ENCODE measurements around the gene KLHDC3. TPM values are rescaled to one million over a fixed set of nuclear protein-coding genes. Genes with fewer than 3 reads are reported as not detected.
A peak's percentile ranks its signal among the peaks of the same experiment; 100 is the strongest.

KLHDC3 gene
- total and polyA plus RNA-seq, 2 of the 13 experiments (the other 11 are each of a cell fraction or from before 2014, with no cell fraction given) = 78.3 to 91.5 TPM

DNA sequence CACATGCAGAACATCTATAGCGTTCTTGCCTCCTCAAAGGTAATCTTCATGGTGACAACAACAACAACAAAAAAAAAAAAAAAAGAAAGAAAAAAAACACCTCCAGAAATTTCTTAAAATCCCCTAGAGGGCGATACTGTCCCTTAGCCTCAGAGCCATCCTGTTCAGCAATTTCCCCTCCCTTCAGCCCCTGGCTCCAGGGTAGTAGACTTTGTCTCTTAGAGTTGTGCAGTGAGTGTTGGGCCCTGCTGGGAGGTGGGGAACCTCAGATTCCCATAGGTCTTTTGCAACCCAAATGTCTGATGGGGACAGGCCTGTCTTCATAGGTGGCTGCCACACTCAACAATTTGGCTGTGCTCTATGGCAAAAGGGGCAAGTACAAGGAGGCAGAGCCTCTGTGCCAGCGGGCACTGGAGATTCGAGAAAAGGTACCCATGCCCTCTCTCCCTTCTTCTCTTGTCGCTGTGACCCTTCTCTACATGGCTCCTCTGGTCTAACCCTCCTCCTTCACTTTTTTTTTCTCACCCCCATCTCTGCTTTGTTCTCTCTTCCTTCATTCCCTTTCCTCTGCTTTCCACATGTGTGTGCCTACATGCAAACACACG, 56.1 kb downstream of the KLHDC3 start (continued):
- TF ChIP-seq, protein P1, sequence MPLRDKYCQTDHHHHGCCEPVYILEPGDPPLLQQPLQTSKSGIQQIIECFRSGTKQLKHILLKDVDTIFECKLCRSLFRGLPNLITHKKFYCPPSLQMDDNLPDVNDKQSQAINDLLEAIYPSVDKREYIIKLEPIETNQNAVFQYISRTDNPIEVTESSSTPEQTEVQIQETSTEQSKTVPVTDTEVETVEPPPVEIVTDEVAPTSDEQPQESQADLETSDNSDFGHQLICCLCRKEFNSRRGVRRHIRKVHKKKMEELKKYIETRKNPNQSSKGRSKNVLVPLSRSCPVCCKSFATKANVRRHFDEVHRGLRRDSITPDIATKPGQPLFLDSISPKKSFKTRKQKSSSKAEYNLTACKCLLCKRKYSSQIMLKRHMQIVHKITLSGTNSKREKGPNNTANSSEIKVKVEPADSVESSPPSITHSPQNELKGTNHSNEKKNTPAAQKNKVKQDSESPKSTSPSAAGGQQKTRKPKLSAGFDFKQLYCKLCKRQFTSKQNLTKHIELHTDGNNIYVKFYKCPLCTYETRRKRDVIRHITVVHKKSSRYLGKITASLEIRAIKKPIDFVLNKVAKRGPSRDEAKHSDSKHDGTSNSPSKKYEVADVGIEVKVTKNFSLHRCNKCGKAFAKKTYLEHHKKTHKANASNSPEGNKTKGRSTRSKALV (CRISPR knock-in tag; IDR thresholded peaks at IDR 0.05) = no peak
- TF ChIP-seq ZNF430 (CRISPR knock-in tag; IDR thresholded peaks at IDR 0.05) (no peak), HNF4A (CRISPR knock-in tag; IDR thresholded peaks at IDR 0.05) (peak; percentile 45; the same call in 1 of the 2 replicates), ZNF678 (CRISPR knock-in tag; IDR thresholded peaks at IDR 0.05) (no peak), ZNF230 (CRISPR knock-in tag; IDR thresholded peaks at IDR 0.05) (no peak), ZNF567 (CRISPR knock-in tag; IDR thresholded peaks at IDR 0.05; ENCODE audit: borderline replicate concordance) (peak; percentile 84; the same call in 1 of the 2 replicates), SKI (IDR thresholded peaks at IDR 0.05; ENCODE audit: partially characterized antibody) (no peak), ZNF747 (CRISPR knock-in tag; IDR thresholded peaks at IDR 0.05; ENCODE audit: borderline replicate concordance) (no peak), ZNF335 (CRISPR knock-in tag; IDR thresholded peaks at IDR 0.05) (no peak), YY1 (IDR thresholded peaks at IDR 0.05; ENCODE audit: insufficient read depth, insufficient replicate concordance, low read depth, low read length) (peak; percentile 18), ZFAT (CRISPR knock-in tag; conservative IDR thresholded peaks at IDR 0.05) (no peak), FOXC1 (CRISPR knock-in tag; IDR thresholded peaks at IDR 0.05; ENCODE audit: borderline replicate concordance) (no peak)
- TF ChIP-seq, protein P2, sequence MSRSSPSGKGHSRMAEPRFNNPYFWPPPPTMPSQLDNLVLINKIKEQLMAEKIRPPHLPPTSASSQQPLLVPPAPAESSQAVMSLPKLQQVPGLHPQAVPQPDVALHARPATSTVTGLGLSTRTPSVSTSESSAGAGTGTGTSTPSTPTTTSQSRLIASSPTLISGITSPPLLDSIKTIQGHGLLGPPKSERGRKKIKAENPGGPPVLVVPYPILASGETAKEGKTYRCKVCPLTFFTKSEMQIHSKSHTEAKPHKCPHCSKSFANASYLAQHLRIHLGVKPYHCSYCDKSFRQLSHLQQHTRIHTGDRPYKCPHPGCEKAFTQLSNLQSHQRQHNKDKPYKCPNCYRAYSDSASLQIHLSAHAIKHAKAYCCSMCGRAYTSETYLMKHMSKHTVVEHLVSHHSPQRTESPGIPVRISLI (CRISPR knock-in tag; IDR thresholded peaks at IDR 0.05; ENCODE audit: borderline replicate concordance) = peak; percentile 94
- TF ChIP-seq, protein P3, sequence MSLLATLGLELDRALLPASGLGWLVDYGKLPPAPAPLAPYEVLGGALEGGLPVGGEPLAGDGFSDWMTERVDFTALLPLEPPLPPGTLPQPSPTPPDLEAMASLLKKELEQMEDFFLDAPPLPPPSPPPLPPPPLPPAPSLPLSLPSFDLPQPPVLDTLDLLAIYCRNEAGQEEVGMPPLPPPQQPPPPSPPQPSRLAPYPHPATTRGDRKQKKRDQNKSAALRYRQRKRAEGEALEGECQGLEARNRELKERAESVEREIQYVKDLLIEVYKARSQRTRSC (CRISPR knock-in tag; IDR thresholded peaks at IDR 0.05; ENCODE audit: low read depth) = no peak
- TF ChIP-seq, protein P4, sequence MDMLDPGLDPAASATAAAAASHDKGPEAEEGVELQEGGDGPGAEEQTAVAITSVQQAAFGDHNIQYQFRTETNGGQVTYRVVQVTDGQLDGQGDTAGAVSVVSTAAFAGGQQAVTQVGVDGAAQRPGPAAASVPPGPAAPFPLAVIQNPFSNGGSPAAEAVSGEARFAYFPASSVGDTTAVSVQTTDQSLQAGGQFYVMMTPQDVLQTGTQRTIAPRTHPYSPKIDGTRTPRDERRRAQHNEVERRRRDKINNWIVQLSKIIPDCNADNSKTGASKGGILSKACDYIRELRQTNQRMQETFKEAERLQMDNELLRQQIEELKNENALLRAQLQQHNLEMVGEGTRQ (IDR thresholded peaks at IDR 0.05; ENCODE audit: low read depth, low read length) = no peak
- TF ChIP-seq, protein P4 (CRISPR knock-in tag; IDR thresholded peaks at IDR 0.05; ENCODE audit: borderline replicate concordance) = no peak
- TF ChIP-seq, protein P5, sequence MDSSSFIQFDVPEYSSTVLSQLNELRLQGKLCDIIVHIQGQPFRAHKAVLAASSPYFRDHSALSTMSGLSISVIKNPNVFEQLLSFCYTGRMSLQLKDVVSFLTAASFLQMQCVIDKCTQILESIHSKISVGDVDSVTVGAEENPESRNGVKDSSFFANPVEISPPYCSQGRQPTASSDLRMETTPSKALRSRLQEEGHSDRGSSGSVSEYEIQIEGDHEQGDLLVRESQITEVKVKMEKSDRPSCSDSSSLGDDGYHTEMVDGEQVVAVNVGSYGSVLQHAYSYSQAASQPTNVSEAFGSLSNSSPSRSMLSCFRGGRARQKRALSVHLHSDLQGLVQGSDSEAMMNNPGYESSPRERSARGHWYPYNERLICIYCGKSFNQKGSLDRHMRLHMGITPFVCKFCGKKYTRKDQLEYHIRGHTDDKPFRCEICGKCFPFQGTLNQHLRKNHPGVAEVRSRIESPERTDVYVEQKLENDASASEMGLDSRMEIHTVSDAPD (CRISPR knock-in tag; IDR thresholded peaks at IDR 0.05) = no peak
- TF ChIP-seq, protein P6, sequence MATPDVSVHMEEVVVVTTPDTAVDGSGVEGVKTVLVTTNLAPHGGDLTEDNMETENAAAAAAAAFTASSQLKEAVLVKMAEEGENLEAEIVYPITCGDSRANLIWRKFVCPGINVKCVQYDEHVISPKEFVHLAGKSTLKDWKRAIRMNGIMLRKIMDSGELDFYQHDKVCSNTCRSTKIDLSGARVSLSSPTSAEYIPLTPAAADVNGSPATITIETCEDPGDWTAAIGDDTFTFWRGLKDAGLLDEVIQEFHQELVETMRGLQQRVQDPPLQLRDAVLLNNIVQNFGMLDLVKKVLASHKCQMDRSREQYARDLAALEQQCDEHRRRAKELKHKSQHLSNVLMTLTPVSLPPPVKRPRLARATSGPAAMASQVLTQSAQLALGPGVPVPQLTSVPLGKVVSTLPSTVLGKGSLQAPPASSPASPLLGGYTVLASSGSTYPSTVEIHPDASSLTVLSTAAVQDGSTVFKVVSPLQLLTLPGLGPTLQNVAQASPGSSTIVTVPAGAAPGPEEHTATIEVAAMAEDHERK (CRISPR knock-in tag; IDR thresholded peaks at IDR 0.05; ENCODE audit: low read depth) = no peak
